HG02840 (cell line): Measurements from ENCODE around the gene C5orf52.
A peak's percentile ranks its signal among the peaks of the same experiment; 100 is the strongest.

Experiments used
- ATAC-seq: cut with Tn5 transposase; IDR thresholded peaks from one replicate; pipeline ENCODE4 v1.9.1; 2021; ENCODE audit warnings: mild to moderate bottlenecking, moderate library complexity, moderate number of reproducible peaks; ENCODE audit not compliant: unreplicated experiment, low FRiP score

Gene C5orf52

GRCh38 chr5:157670662-157671591, at the start of gene C5orf52:
TSS of gene C5orf52 (plus strand) at chr5:157671533. CDS start at chr5:157671615, 82 bp downstream.
- peak; percentile 33 for ATAC-seq

- ATAC-seq, result no peak
Observed at GRCh38 chr5:157624144-157624543, 47.2 kb upstream of the C5orf52 start.

GRCh38 chr5:157626831-157627230, 44.5 kb upstream of the C5orf52 start:
- no peak for ATAC-seq

GRCh38 chr5:157630341-157630740, 41.0 kb upstream of the C5orf52 start:
- ATAC-seq, result no peak

- ATAC-seq, result no peak
Observed at GRCh38 chr5:157640406-157641066, 30.8 kb upstream of the C5orf52 start.

GRCh38 chr5:157648275-157648990, 22.9 kb upstream of the C5orf52 start:
- no peak for ATAC-seq

- ATAC-seq, result no peak
Observed at GRCh38 chr5:157649101-157649500, 22.2 kb upstream of the C5orf52 start.

- no peak for ATAC-seq
Observed at GRCh38 chr5:157650991-157651611, 20.2 kb upstream of the C5orf52 start.

GRCh38 chr5:157651623-157652376, 19.5 kb upstream of the C5orf52 start:
- ATAC-seq, result no peak

- no peak for ATAC-seq
Observed at GRCh38 chr5:157652377-157652692, 19.0 kb upstream of the C5orf52 start, which contains the start of gene SOX30. TSS of gene SOX30 (minus strand) at chr5:157652438. CDS start at chr5:157652078, 360 bp downstream.

- no peak for ATAC-seq
Observed at GRCh38 chr5:157657516-157657915, 13.8 kb upstream of the C5orf52 start.

- ATAC-seq, result no peak
Observed at GRCh38 chr5:157658893-157659292, 12.4 kb upstream of the C5orf52 start.

GRCh38 chr5:157659868-157660660, 11.3 kb upstream of the C5orf52 start:
- no peak for ATAC-seq

- ATAC-seq, result no peak
Observed at GRCh38 chr5:157665467-157666070, 5.8 kb upstream of the C5orf52 start.

- no peak for ATAC-seq
Observed at GRCh38 chr5:157668356-157668755, 3.0 kb upstream of the C5orf52 start.

GRCh38 chr5:157669701-157670097, 1.6 kb upstream of the C5orf52 start:
- ATAC-seq, result no peak

- no peak for ATAC-seq
Observed at GRCh38 chr5:157671592-157672330, 428 bp downstream of the C5orf52 start.

- ATAC-seq, result no peak
Observed at GRCh38 chr5:157672976-157673375, 1.6 kb downstream of the C5orf52 start.
